Measurements from ENCODE around the gene TUBB.
A peak's percentile ranks its signal among the peaks of the same experiment; 100 is the strongest.

The TUBB gene

DNA sequence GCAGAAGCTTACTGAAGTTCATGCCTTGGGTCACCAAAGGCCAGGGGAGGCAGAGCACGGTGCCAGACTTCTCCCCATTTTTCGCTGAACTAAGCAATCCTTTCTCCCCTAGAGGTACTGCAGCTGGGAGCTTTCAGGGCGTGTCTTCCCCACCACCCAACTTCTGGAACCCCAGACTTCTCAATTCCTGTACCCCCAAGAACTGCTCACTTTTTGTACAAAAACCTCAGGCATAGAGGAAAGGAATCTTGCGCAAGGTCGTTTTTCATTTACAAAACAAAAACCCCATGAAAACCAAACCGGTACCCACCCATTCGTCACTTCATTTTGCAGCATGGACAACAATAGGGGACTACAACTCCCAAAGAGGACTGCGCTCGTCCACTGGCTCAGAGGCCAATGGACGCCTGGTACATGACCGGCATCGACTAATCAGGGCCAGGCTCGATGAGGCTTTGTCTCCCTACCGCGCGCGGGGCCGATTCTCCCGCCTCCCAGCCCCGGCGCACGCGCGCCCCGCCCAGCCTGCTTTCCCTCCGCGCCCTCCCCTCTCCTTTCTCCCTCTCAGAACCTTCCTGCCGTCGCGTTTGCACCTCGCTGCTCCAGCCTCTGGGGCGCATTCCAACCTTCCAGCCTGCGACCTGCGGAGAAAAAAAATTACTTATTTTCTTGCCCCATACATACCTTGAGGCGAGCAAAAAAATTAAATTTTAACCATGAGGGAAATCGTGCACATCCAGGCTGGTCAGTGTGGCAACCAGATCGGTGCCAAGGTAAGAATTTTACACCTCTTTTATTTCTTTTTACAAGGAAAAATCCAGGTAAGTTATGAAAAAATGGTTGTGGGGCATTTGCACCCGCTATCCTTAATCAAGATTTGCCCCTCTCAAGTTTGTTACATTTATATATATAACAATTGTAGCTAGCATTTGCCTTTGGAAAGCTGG is at the start of gene TUBB:
TSS of gene TUBB (plus strand) at position 562 of the 947 bp plus-strand sequence. CDS start at position 717, 155 bp downstream.
- H3K4me3 ChIP-seq (replicated peaks; ENCODE audit: low read depth, low read length): peak within 1 kb of the TSS; percentile 98
- DNase-seq (ENCODE audit: extremely low read depth, low read depth): peak; percentile 97
- TF ChIP-seq, protein P1, sequence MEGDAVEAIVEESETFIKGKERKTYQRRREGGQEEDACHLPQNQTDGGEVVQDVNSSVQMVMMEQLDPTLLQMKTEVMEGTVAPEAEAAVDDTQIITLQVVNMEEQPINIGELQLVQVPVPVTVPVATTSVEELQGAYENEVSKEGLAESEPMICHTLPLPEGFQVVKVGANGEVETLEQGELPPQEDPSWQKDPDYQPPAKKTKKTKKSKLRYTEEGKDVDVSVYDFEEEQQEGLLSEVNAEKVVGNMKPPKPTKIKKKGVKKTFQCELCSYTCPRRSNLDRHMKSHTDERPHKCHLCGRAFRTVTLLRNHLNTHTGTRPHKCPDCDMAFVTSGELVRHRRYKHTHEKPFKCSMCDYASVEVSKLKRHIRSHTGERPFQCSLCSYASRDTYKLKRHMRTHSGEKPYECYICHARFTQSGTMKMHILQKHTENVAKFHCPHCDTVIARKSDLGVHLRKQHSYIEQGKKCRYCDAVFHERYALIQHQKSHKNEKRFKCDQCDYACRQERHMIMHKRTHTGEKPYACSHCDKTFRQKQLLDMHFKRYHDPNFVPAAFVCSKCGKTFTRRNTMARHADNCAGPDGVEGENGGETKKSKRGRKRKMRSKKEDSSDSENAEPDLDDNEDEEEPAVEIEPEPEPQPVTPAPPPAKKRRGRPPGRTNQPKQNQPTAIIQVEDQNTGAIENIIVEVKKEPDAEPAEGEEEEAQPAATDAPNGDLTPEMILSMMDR (IDR thresholded peaks at IDR 0.05; ENCODE audit: low read depth, low read length, missing control alignments): no peak

DNA sequence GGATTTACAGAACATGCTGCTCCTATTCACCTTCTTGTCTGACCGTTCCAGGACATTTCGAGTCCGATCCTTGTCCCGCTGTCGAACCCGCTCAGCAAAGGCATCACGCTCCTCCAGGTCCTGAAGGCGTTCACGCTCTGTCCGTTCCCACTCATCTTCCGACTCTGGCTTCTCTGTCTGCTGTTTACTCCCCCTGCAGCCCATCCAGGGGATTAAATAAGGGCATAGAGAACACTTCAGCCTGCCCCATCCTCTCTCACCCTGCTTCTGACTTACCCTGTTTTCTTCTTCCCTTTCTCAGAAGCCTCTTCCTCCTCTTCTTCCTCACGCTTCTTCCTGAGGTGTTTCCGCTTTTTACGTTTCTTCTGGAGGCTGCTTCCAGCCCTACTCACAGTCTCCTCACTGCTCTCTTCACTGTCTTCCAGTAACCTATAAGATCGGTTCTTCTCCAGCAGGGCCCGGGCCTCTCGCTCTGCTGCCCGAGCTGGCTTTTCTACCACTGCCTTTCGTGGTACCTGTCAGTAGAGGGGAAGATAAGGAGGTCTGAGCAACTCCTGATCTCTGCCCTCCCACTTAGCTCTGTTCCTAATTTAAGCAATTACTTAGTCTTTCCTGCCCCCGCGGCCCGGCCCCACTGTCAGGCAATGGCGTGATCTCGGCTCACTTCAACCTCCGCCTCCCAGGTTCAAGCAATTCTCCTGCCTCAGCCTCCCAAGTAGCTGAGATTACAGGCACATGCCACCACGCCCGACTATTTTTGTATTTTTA is 49.2 kb upstream of the TUBB start:
- no peak overlapping the region; the same call in 1 of the 2 replicates for H3K4me3 ChIP-seq (replicated peaks; ENCODE audit: low read depth, low read length)
- DNase-seq (ENCODE audit: extremely low read depth, low read depth): no peak

DNA sequence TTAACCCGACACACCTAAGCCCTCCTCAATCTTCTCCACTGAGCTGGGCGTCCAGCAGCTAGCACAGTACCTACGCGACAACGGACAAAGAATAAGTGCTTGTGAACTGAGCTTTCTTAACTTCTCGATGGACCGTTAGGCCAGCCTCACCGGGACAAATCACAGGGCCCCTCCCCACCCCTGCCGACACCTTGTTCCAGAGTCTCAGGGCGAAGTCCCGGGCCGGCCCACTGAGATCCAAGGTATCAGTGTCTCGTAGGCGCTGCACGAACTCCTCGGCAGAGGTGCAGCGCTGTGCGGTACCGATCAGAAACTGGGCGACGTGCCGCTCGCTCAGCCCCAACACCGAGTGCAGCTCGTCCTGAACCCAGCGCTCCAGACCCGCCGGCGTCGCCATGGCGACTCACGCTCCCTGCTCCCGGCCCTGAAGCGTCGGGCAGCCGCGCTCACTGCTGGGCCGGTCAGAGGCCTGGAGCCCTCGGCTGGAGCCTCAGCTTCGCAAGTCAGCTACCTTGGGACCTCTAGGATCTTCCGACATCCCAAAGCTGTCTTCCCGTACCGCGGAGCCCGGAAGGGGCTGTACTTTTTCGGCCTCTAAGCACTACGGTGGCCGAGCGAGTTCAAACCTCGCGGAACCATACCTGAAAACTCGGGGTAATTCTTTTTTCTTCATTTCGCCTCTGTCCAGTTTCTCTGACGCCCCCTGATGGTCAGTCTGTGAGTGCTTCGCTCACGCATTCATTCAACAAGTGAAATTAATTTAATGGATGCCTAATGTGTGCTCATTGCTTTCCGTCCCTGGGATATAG is 47.5 kb upstream of the TUBB start, which contains the start of gene DHX16:
TSS of gene DHX16 (minus strand) at position 562 of the 809 bp plus-strand sequence. CDS start at position 397, 165 bp downstream.
- TF ChIP-seq, protein P1 (IDR thresholded peaks at IDR 0.05; ENCODE audit: low read depth, low read length, missing control alignments): peak; percentile 92
- peak within 1 kb of the TSS; percentile 98 for H3K4me3 ChIP-seq (replicated peaks; ENCODE audit: low read depth, low read length)
- DNase-seq (ENCODE audit: extremely low read depth, low read depth): peak; percentile 97

More for the DNA sequence above, 49.2 kb upstream of the TUBB start:
- TF ChIP-seq, protein P1 (IDR thresholded peaks at IDR 0.05; ENCODE audit: low read depth, low read length, missing control alignments): no peak

DNA sequence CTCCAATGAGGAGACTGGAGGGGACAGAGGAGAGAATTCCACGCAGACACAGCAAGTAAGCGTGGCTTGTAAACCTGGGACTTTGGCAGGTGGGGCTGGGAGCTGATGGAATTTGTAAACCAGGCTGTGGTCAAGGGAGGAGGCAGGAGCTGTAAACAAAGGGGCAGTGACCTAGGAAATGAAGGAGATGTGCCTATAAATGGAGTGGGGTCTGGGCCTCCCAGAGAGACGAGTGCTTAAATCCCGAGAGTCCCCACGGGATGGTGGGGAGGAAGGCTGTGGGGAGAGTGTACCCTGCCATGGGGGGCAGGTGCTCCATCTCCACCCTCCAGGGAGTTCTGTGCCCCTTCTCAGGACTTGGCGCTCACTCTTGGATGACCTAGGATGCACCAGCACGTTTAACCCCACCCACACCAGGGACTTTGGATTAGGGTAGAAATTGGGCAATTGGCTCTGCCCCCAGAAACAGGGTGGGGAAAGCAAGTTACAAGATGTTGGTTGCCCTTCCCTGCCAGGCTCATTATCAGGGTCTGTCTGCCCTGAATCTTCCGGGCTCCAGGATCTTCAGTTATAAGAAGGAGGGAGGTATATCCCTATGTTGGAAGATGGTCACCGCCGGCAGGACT is 43.4 kb upstream of the TUBB start:
- no peak for DNase-seq (ENCODE audit: extremely low read depth, low read depth)
- no peak overlapping the region for H3K4me3 ChIP-seq (replicated peaks; ENCODE audit: low read depth, low read length)
- TF ChIP-seq, protein P1 (IDR thresholded peaks at IDR 0.05; ENCODE audit: low read depth, low read length, missing control alignments): no peak

DNA sequence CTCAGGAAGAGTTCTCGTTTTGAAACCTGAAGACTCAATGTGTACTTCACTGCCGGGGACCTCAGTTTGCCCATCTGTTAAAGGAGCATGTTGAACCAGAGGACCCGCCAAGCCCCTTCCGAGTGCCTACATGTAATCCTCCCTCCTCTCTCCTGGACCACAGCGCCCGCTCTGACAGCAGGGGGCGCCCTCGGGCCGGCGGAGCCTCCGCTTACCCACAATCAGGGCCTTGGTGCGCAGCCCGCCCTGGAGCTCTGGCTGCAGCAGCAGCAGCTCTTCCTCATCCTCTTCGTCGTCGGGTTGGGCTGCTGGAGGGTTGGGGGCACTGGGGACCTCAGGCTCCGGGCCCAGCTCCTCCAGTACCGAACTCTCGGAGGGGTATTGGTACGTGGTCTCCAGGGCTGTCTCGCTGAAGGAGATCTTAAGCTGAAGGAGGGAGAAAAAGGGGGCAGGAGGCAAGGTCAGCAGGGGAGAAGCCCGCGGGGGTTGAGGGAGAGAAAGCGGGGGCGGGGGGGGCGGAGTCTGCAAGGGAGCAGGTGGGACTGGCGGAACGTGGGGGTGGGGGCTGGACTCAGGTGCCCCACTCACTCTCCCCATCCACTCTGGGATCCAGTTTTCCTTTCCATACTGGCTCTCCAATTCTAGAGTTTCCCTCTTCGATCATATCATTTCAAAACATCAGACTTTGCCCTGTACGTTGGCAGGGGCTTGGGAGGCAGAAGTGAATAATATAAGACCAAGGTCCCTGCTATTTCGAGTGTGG is 41.0 kb upstream of the TUBB start:
- H3K4me3 ChIP-seq (replicated peaks; ENCODE audit: low read depth, low read length): peak overlapping the region; percentile 23
- DNase-seq (ENCODE audit: extremely low read depth, low read depth): peak; percentile 47
- TF ChIP-seq, protein P1 (IDR thresholded peaks at IDR 0.05; ENCODE audit: low read depth, low read length, missing control alignments): peak; percentile 98
